IMR-90 (cell line): ENCODE measurements around the gene HMGXB3.

Experiments used
- BHLHE40 ChIP-seq: fragments of 150-350 bp; IDR thresholded peaks from 2 replicates; pipeline ENCODE4 v1.6.1; 2016; ENCODE audit warnings: mild to moderate bottlenecking, low read depth, low read length
- CTCF ChIP-seq: conservative IDR thresholded peaks from 2 replicates; pipeline ENCODE4 v1.5.1; 2012; ENCODE audit warnings: mild to moderate bottlenecking, low read depth, low read length, improper control_type of control experiment
- ELK1 ChIP-seq: fragments of 150-350 bp; IDR thresholded peaks from 2 replicates; pipeline ENCODE4 v1.6.1; 2016; ENCODE audit warnings: low read depth, mild to moderate bottlenecking, low read length, moderate library complexity, borderline replicate concordance
- POLR2A ChIP-seq: IDR thresholded peaks from 2 replicates; pipeline ENCODE4 v1.6.1; 2012; ENCODE audit warnings: mild to moderate bottlenecking, low read depth, low read length
- RAD21 ChIP-seq: IDR thresholded peaks from 2 replicates; pipeline ENCODE4 v1.6.1; 2012; ENCODE audit warnings: low read length, improper control_type of control experiment
- SMC3 ChIP-seq: fragments of 150-350 bp; IDR thresholded peaks from 2 replicates; pipeline ENCODE4 v1.6.1; 2016; ENCODE audit warnings: low read depth, mild to moderate bottlenecking, antibody characterized with exemption, low read length, moderate library complexity

GRCh38 chr5:149962601-149963300, 37.8 kb upstream of the HMGXB3 start:
- TF ChIP-seq POLR2A, result no peak
- TF ChIP-seq RAD21, result no peak
- TF ChIP-seq ELK1, result no peak
- TF ChIP-seq CTCF, result no peak
- no peak for TF ChIP-seq BHLHE40
- TF ChIP-seq SMC3, result no peak
